ENCODE data around the gene ZBTB22.
"Not testable (repeated sequence)": the region's sequence is repeated elsewhere in the genome, so short reads cannot be mapped to it uniquely, and the experiment has no call there.

ZBTB22 gene

DNA sequence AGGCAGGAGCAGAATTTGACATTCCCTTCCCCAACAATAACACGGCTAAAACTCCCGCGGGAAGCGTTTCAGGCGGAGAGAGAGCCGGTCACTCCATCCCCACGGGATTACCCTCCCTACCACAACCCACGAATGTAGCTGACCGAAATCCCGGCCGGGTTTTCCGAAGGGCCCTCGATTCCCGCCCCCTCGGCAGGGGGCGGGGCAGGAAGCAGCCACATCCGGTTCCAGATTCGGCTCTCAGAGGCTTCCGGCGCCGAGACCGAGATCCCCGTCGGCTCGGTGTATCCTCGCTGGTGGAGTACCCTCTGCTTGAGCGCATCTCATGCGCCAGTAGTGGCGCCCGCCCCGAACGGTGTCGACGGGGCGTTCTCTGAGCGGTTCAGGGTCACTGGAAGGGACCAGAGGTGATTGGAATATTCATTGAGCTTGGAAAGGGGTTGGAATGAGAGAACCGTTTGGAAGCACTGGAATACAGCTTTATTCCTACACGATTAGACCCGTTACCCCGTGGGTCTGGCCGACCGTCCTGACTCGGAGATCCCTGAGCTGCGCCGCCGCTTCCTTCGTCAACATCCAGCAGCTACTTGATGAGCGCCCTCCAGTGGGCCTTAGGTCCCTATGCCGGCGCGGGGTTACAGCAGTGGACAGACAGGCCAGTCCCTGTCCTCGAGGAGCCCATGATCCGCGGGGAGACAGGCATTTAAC is 18.2 kb downstream of the ZBTB22 start:
- DNase-seq (ENCODE audit: low read depth in 3 of 3), result peak; percentile 85 to 88 (median 88)

DNA sequence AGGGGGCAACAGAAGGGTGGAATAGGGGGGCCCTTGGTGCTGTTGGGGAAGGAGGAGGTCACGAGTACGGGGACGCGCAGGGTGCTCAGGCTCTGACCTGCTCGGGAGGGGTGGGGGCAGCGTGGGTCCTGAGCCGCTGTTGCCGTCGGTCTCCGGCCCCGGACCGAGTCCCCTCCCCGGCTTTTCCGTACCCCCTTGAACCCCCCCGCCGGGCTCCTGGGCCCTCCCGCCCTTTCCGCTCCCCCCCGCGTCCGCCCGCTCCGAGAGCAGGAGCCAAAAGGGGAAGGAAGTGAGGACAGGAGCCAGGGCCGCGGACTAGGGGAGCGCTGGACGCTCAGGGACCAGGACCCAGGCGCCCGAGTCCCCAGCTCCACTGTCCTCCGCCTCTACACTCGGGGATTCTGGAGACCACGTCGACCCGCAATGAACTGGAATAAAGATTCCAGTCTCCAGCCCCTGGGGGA is 18.7 kb downstream of the ZBTB22 start, which contains the start of gene RGL2:
Gene RGL2, minus strand, starts transcription at position 170 of the 464 bp plus-strand sequence. CDS start 332 bp downstream, outside the sequence.
- DNase-seq (ENCODE audit: low read depth in 3 of 3), result peak; percentile 43 to 51 (median 47)

- peak in 1 of 3 experiments; percentile 23 for DNase-seq (ENCODE audit: low read depth in 3 of 3)
Observed at GRCh38 chr6:33297956-33298772, 19.4 kb downstream of the ZBTB22 start.

GRCh38 chr6:33297406-33297955 is 20.1 kb downstream of the ZBTB22 start:
- no peak for DNase-seq (ENCODE audit: low read depth in 3 of 3)

- no peak for DNase-seq (ENCODE audit: low read depth in 3 of 3)
Observed at GRCh38 chr6:33296797-33297405, 20.6 kb downstream of the ZBTB22 start.

GRCh38 chr6:33295621-33296369 is 21.7 kb downstream of the ZBTB22 start:
- DNase-seq (ENCODE audit: low read depth in 3 of 3), result no peak

GRCh38 chr6:33294086-33294823 is 23.3 kb downstream of the ZBTB22 start:
- no peak for DNase-seq (ENCODE audit: low read depth in 3 of 3)

DNA sequence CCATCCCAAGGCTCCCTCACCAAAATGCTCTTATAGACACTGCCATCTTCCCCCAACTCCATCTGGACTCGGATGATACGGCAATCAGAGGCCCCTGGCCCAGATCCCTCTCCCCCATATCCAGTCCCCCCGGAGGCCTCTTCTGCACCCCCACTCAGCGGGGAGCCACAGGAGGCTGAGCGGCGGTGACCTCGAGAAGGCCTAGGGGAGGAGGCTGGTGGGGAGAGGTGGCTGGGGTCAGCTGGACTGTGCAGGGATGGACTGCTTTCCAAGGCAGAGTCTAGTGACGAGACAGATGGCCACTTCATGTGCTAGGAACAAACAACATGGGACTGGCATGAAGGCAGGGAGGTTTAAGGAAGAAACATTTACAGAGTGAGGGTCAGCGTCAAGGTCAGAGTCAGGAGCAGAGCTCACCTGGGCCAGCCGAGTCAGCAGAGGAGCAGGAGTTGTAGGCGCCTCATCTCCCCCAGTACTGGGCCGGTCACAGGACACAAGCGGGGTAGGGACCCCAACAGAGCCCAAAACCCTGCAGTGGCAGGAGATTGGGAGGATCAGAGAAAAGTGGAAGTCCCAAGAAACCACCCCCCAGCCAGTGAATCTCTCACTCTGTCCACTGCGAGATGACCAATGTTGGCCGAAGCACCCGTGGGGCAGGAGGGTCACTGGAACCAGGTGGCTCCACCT is 24.4 kb downstream of the ZBTB22 start:
- DNase-seq (ENCODE audit: low read depth in 3 of 3), result no peak

DNA sequence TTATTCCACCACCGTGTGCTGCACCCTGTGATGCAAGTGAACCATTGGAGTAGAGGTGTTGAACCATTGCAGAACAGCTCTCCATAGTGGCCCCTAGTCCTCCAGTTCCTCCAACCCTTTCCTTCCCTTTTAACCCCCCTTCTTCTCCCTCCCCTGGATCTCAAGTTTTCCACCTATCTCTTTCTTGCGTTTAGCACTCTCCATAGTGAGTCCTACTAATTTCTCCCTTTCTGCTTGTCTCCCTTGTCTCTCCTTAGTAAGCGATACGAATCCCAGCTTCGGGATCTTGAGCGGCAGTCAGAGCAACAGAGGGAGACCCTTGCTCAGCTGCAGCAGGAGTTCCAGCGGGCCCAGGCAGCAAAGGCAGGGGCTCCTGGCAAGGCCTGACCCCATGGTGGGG is 27.1 kb downstream of the ZBTB22 start:
- no peak for DNase-seq (ENCODE audit: low read depth in 3 of 3)

DNA sequence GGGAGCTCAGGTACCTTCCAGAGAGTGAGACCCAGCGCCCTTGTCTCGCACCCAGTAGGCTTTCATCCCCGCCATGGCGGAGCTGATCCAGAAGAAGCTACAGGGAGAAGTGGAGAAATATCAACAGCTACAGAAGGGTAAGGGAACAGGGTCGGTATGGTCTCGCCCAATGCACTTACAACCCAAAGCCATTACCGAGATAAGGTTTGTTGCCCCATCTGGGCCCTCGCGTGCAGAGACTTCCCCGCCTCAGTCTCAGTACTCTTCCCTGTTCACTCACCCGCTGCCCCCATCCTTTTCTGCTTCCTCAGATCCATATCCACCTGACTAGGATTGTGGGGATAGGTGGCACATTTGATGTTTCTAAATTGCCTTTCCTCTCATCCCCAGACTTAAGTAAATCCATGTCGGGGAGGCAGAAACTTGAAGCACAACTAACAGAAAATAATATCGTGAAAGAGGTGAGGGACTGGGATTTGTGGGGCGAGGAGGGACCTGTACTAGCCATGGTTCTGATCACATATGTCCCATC is 27.7 kb downstream of the ZBTB22 start:
- no peak for DNase-seq (ENCODE audit: low read depth in 3 of 3)

DNA sequence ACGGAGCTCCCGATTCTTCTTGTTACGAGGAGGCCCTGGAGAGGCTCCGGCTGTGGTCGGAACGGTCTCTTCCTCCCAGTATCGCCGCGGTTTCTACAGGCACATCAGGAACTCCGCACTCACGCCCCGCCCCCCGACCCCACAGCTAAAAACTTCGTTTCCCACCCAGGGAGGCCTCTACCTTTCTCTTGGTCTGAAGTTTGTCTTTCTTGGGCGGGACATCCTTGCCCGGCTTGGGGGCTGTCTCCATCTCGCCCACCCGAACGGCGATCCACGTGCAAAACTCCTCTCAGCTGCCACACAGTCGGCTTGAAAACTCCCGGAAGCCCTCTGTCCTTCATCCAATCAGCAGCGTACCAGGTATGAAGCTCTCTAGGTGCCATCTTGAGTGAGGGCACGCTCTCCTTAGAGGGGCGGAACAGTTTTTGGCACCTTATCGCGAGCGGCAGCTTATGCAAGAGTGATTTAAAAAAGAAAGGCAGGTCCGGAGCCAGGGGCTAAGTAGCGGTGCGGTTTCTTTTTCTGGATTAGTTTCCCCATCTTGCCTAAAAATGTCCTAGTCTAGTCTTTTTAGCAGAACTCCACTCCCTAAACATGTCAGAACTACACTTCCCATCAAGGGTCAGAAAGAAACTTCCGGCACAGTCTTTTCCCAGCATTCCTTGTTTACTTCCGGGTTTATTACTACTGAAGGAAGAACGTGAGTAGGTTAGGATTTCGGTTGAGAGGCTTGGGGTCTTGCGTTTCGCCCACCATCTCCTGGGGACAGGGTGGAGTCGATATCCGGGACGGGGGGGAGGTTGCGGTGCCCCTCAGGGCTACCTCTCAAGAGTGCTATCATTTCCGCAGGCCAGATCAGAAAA is 28.4 kb downstream of the ZBTB22 start, which contains the start of the genes PFDN6 and WDR46:
Gene PFDN6, plus strand, starts transcription at position 681 of the 863 bp plus-strand sequence. CDS start 256 bp downstream, outside the sequence.
Gene WDR46, minus strand, starts transcription at position 319 of the 863 bp plus-strand sequence. Its CDS starts 69 bp downstream, at position 250.
- peak; percentile 46 to 67 (median 66) for DNase-seq (ENCODE audit: low read depth in 3 of 3)

GRCh38 chr6:33288141-33288920 is 29.2 kb downstream of the ZBTB22 start:
- no peak for DNase-seq (ENCODE audit: low read depth in 3 of 3)

GRCh38 chr6:33286946-33287914 is 30.3 kb downstream of the ZBTB22 start:
- no peak for DNase-seq (ENCODE audit: low read depth in 3 of 3)

DNA sequence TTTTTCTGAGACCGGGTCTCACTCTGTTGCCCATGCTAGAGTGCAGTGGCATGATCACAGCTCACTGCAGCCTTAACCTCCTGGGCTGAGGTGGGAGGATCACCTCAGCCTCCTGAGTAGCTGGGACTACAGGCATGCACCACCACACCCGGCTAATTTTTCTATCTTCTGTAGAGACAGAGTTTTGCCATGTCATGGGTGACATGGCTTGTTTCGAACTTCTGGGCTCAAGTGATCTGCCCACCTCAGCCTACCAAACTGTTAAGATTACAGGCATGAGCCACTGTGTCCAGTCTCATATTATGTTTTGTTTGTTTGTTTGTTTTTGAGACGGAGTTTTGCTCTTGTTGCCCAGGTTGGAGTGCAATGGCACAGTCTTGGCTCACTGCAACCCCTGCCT is 32.3 kb downstream of the ZBTB22 start:
- not testable (repeated sequence) for DNase-seq (ENCODE audit: low read depth in 3 of 3)

- DNase-seq (ENCODE audit: low read depth in 3 of 3), result no peak
Observed at GRCh38 chr6:33280539-33280938, 37.0 kb downstream of the ZBTB22 start.

GRCh38 chr6:33279971-33280511 is 37.5 kb downstream of the ZBTB22 start:
- DNase-seq (ENCODE audit: low read depth in 3 of 3), result no peak
